ENCODE data around the gene LRIG2. TPM values are rescaled to one million over a fixed set of nuclear protein-coding genes. Genes with fewer than 3 reads are reported as not detected.
"Not testable (repeated sequence)": the region's sequence is repeated elsewhere in the genome, so short reads cannot be mapped to it uniquely, and the experiment has no call there.

LRIG2 gene, protein sequence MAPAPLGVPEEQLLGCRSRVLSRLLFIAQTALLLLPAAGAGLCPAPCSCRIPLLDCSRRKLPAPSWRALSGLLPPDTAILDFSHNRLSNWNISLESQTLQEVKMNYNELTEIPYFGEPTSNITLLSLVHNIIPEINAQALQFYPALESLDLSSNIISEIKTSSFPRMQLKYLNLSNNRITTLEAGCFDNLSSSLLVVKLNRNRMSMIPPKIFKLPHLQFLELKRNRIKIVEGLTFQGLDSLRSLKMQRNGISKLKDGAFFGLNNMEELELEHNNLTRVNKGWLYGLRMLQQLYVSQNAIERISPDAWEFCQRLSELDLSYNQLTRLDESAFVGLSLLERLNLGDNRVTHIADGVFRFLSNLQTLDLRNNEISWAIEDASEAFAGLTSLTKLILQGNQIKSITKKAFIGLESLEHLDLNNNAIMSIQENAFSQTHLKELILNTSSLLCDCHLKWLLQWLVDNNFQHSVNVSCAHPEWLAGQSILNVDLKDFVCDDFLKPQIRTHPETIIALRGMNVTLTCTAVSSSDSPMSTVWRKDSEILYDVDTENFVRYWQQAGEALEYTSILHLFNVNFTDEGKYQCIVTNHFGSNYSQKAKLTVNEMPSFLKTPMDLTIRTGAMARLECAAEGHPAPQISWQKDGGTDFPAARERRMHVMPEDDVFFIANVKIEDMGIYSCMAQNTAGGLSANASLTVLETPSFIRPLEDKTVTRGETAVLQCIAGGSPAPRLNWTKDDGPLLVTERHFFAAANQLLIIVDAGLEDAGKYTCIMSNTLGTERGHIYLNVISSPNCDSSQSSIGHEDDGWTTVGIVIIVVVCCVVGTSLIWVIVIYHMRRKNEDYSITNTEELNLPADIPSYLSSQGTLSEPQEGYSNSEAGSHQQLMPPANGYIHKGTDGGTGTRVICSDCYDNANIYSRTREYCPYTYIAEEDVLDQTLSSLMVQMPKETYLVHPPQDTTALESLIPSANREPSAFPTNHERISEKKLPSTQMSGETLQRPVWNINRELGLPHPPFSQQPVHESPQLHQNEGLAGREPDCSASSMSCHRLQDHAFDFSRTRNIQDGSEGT
- total RNA-seq (10 to 100 TPM in 2 of 4 donors, 1 to 10 TPM in 2; 8.9 to 11.1 (median 9.8) TPM), polyA plus RNA-seq (4.3 TPM)
- long read RNA-seq, donor 1, full-length matches to known transcripts = 5 of 14 reads
- long read RNA-seq, donor 1, partial matches to known transcripts = 8 of 14 reads
- long read RNA-seq, donor 1, other reads (novel, unspliced or antisense) = 1 of 14 reads
- long read RNA-seq, donor 2, full-length matches to known transcripts = 2 of 3 reads
- long read RNA-seq, donor 2, partial matches to known transcripts = 0 of 3 reads
- long read RNA-seq, donor 2, other reads (novel, unspliced or antisense) = 1 of 3 reads
- long read RNA-seq, donor 3, full-length matches to known transcripts = 35 of 55 reads
- long read RNA-seq, donor 3, partial matches to known transcripts = 8 of 55 reads
- long read RNA-seq, donor 3, other reads (novel, unspliced or antisense) = 12 of 55 reads
- long read RNA-seq, donor 4, full-length matches to known transcripts = 3 of 6 reads
- long read RNA-seq, donor 4, partial matches to known transcripts = 2 of 6 reads
- long read RNA-seq, donor 4, other reads (novel, unspliced or antisense) = 1 of 6 reads

DNA sequence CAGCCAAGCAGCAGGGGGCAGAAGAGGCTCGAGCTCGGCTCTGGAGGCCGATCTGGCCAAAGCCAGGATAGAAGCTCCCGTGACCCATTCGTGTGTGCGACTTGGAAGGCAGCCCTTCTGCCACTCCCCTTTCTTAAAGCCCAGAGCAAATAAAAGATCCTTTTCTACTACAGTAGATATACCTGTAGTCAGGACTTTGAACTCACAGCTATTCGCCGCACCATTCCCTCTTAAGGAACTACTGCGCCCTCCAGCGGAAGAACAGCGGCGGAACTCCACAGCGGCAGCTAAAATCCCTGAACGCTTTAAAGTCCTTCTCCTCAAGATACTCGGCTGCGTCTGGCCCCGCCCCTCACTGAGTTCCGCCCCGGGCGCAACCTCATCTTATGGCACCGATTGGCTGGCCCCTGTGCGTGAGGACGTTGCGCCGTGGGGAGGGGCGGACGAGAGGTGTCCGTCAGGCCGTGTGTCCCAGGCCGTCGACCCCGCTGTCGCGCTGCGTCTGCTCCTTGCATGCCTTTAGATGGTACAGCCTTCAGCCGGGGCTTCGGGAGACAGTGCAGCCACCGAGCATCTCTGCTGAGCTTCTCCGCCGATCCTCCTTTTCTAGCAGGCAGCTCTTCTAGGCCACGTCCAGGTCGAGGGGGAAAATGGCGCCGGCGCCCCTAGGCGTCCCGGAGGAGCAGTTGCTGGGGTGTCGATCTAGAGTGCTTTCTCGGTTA is at the start of gene LRIG2:
LRIG2 (plus strand) TSS at position 442 of the 722 bp plus-strand sequence; CDS start at position 651, 209 bp downstream.
- Histone ChIP-seq H3K27me3 (ENCODE audit: control insufficient read depth, insufficient read depth) (no peaks in the 10 kb centered on the region), H3K9me3 (ENCODE audit: control insufficient read depth, low read length) (no peaks in the 10 kb centered on the region), H3K4me1 (ENCODE audit: control insufficient read depth, insufficient read depth, low read length) (peaks cover 1% of the 10 kb centered on the region), H3K27ac (ENCODE audit: low read length) (peak within 1 kb of the TSS; percentile 84), H3K4me3 (ENCODE audit: low read length) (peak within 1 kb of the TSS; percentile 90)
- under 1% methylated on average over 49 of the region's 49 CpGs for WGBS
- ATAC-seq (peak; percentile 100), DNase-seq (peak; percentile 99 to 100 (median 99))
- intact Hi-C loops (cut with DNase I) = no loop called here

DNA sequence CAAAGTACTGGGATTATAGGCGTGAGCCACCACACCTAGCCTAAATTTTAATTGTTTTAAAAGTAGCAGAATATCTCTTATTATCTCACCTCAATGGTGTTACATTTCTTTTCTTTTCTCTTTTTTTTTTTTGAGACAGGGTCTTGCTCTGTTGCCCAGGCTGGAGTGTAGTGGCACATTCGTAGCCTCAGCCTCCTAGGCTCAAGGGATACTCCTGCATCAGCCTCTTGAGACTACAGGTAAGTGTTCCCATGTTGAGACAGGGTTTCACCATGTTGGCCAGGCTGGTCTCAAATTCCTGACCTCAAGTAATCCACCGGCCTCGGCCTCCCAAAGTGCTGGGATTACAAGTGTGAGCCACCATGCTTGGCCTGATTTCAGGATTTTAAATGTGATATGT is 49.7 kb upstream of the LRIG2 start:
- H3K9me3 ChIP-seq (ENCODE audit: control insufficient read depth, low read length); H3K4me3 ChIP-seq (ENCODE audit: low read length); ATAC-seq; intact Hi-C loops (cut with DNase I); H3K27me3 ChIP-seq (ENCODE audit: control insufficient read depth, insufficient read depth); H3K4me1 ChIP-seq (ENCODE audit: control insufficient read depth, insufficient read depth, low read length); H3K27ac ChIP-seq (ENCODE audit: low read length); DNase-seq: not testable (repeated sequence)
- 97% methylated on average over 4 of the region's 4 CpGs for WGBS

DNA sequence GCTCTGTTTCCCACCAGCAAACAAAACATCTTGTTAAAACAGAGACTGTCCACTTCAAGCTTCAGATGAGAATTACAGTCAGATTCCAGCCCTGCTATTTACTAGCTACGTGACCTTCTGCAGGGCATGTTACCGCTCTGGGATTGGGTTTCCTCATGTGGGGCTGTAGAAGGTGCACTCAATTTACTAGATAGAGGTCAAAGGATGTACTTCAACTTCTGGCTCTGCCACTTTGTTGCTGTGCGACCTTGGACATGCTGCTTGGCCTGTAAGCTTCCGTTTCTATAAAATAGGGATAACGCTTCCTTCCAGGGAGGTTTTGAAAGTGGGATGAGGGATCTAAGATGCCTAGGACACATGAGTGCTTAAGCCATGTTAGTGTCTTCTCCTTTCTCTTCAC is 46.0 kb upstream of the LRIG2 start:
- no peak for DNase-seq
- H3K4me1 ChIP-seq (ENCODE audit: control insufficient read depth, insufficient read depth, low read length) = no peaks in the 10 kb centered on the region
- peak in 1 of 2 donors; percentile 41 for ATAC-seq
- H3K4me3 ChIP-seq (ENCODE audit: low read length) = no peak overlapping the region
- no peaks in the 10 kb centered on the region for H3K27me3 ChIP-seq (ENCODE audit: control insufficient read depth, insufficient read depth)
- H3K9me3 ChIP-seq (ENCODE audit: control insufficient read depth, low read length) = no peaks in the 10 kb centered on the region
- no peak overlapping the region for H3K27ac ChIP-seq (ENCODE audit: low read length)
- 73% methylated on average over 5 of the region's 5 CpGs for WGBS
- intact Hi-C loops (cut with DNase I) = no loop called here

DNA sequence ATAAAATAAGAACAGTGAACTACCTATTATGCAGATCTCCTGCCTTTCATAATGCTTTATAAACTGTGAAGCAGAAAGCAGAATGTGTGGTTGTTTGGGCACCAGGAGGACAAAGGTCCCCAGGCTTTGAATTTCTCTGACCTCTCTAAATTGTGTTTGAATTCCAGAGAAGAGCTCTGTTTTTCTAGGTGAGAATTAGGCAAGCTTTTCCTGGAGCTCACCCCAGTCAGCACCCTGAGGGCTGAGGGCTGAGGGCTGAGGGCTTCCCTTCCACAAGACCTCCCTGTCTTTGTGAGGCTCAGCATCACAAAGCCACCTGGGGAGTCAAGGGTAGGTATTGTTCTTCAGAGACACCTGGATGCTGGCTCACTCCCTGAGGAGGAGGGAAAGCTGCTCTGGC is 45.5 kb upstream of the LRIG2 start:
- intact Hi-C loops (cut with DNase I) = no loop called here
- Histone ChIP-seq H3K4me3 (ENCODE audit: low read length) (no peak overlapping the region), H3K27ac (ENCODE audit: low read length) (no peak overlapping the region), H3K9me3 (ENCODE audit: control insufficient read depth, low read length) (no peaks in the 10 kb centered on the region), H3K4me1 (ENCODE audit: control insufficient read depth, insufficient read depth, low read length) (no peaks in the 10 kb centered on the region), H3K27me3 (ENCODE audit: control insufficient read depth, insufficient read depth) (no peaks in the 10 kb centered on the region)
- DNase-seq (no peak), ATAC-seq (no peak)

DNA sequence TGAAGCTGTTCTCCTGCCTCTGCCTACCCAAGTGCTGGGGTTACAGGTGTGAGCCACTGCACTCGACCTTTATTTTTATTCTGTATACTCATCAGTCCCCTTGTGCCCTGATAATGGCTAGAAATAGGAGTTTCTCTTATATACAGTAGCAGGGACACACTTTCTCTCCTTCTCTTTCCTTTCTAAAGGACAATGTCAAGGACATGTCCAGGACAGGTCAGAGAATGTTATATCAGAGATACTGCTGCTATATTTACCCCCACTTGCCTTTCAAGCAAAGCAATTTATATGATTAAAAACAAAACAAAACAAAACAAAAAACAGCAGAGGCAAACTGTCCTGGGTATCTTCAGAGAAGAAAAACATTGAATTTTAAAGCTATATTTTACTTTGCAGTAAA is 43.2 kb upstream of the LRIG2 start:
- no peak overlapping the region for H3K4me3 ChIP-seq (ENCODE audit: low read length)
- intact Hi-C loops (cut with DNase I) = no loop called here
- WGBS = 59% methylated on average over 1 of the region's 1 CpG
- no peaks in the 10 kb centered on the region for H3K27me3 ChIP-seq (ENCODE audit: control insufficient read depth, insufficient read depth)
- DNase-seq = no peak
- peak; percentile 38 to 46 for ATAC-seq
- H3K27ac ChIP-seq (ENCODE audit: low read length) = no peak overlapping the region
- H3K9me3 ChIP-seq (ENCODE audit: control insufficient read depth, low read length) = no peaks in the 10 kb centered on the region
- H3K4me1 ChIP-seq (ENCODE audit: control insufficient read depth, insufficient read depth, low read length) = no peaks in the 10 kb centered on the region

DNA sequence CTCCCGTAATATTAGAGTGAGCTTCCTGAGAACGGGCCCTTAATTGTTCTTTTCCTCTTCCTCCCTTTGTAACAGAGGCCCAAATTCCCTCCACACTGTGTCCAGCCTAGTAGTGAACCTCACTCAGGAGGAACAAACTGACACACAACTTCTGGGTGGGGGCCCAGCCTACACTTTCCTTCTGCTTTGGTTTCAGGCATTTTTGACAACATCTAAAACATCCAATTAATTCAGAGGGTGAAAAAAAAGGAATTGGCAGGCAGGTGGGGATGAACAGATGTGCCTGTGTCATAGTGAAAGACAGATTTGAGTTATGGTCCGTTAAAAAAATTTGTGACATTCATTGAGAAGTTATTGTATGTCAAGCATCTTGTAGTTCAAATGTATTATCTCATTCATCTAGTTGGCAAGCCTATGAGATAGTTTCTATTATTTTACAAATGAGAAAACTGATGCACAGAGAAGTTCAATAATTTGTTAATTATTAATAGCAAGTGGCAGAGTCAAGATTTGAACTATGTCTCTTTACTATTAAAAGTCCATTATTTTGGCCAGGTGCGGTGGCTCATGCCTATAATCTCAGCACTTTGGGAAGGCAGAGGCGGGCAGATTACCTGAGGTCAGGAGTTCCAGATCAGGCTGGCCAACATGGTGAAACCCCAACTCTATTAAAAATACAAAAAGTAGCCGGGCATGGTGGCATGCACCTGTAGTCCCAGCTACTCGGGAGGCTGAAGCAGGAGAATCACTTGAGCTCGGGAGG is 41.6 kb upstream of the LRIG2 start:
- Histone ChIP-seq H3K27me3 (ENCODE audit: control insufficient read depth, insufficient read depth) (no peaks in the 10 kb centered on the region), H3K4me3 (ENCODE audit: low read length) (no peak overlapping the region), H3K27ac (ENCODE audit: low read length) (no peak overlapping the region), H3K4me1 (ENCODE audit: control insufficient read depth, insufficient read depth, low read length) (no peaks in the 10 kb centered on the region), H3K9me3 (ENCODE audit: control insufficient read depth, low read length) (no peaks in the 10 kb centered on the region)
- WGBS = 81% methylated on average over 8 of the region's 8 CpGs
- ATAC-seq = no peak
- DNase-seq = no peak
- intact Hi-C loops (cut with DNase I) = no loop called here

DNA sequence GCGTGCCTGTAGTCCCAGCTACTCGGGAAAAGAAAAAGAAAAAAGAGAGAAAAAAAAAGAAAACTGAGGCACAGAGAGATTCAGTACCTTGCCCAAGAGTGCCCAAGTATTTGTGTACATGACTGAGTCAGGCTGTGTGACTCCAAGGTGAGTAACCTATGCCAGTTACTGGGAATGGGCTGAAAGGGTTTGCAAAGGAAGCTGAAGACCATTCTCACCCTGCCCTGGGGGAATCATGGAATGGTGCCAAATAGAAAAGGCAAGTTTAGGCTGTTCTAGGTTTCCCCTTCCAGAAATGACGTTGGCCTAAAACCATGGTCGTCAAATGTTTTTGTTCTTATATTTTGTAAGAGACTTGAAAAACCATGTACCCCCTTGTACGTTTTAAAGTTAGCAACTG is 37.9 kb upstream of the LRIG2 start:
- no peak for ATAC-seq
- 90% methylated on average over 5 of the region's 5 CpGs for WGBS
- Histone ChIP-seq H3K4me1 (ENCODE audit: control insufficient read depth, insufficient read depth, low read length) (no peaks in the 10 kb centered on the region), H3K9me3 (ENCODE audit: control insufficient read depth, low read length) (no peaks in the 10 kb centered on the region), H3K27ac (ENCODE audit: low read length) (no peak overlapping the region), H3K4me3 (ENCODE audit: low read length) (no peak overlapping the region), H3K27me3 (ENCODE audit: control insufficient read depth, insufficient read depth) (no peaks in the 10 kb centered on the region)
- intact Hi-C loops (cut with DNase I) = no loop called here
- no peak for DNase-seq

DNA sequence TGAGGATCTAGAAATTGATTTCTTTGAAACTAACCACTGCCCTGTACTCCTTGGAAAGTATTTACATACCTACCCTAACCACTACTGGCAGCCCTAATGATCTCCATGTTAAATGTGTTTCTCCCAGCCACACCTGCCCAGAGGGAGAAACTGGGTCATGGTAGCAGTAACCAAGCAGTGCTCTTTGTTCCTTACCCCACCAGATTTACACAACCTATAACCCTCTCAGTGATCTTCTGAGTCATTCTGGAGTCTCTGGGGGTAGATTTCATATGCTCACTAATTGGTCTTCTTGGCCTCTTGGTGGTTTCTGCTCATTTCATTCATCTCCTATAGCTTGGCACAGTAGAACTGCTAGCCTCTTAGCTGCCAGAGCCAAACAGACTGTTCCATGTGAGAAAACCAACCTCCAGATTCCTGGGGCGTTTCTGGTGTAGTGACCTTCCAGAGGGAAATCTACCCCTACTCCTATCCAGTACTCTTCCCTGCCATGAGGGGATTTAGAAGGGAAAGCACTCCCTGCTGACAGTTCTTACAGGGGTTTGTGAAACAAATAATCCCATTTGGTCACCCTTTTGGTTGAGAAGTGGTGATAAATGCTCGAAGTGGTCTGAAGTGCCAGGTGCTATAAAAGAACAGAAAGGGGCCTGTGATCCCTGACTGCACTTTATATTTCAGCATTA is 36.2 kb upstream of the LRIG2 start:
- intact Hi-C loops (cut with DNase I) = no loop called here
- ATAC-seq = no peak
- WGBS = 67% methylated on average over 2 of the region's 2 CpGs
- no peaks in the 10 kb centered on the region for H3K4me1 ChIP-seq (ENCODE audit: control insufficient read depth, insufficient read depth, low read length)
- H3K27ac ChIP-seq (ENCODE audit: low read length) = no peak overlapping the region
- no peaks in the 10 kb centered on the region for H3K27me3 ChIP-seq (ENCODE audit: control insufficient read depth, insufficient read depth)
- no peak overlapping the region for H3K4me3 ChIP-seq (ENCODE audit: low read length)
- DNase-seq = no peak
- no peaks in the 10 kb centered on the region for H3K9me3 ChIP-seq (ENCODE audit: control insufficient read depth, low read length)

DNA sequence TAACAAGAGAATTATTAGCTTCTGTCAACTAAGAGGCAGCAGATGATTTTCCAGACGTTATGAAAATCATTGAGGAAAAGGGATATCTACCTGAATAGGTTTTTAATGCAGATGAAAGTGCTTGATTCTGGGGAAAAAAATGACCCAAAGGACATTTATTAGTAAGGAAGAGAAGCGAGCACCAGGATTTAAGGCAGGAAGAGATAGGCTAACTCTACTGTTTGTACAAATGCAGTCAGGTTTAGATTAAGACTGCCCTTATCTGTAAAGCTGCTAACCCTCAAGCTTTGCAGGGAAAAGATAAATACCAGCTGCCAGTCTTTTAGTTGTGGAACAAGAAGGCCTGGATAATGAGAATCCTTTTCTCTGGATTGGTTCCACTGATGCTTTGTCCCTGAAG is 33.0 kb upstream of the LRIG2 start:
- no peak overlapping the region for H3K27ac ChIP-seq (ENCODE audit: low read length)
- intact Hi-C loops (cut with DNase I) = loop anchor here (5.0 to 10.0 kb wide), 6 partner anchors 158 to 325 kb away; partner anchors contain the start of gene PPM1J (in 2 of the 4)
- DNase-seq = no peak
- H3K27me3 ChIP-seq (ENCODE audit: control insufficient read depth, insufficient read depth) = no peaks in the 10 kb centered on the region
- peak in 1 of 2 donors; percentile 40 for ATAC-seq
- H3K9me3 ChIP-seq (ENCODE audit: control insufficient read depth, low read length) = no peaks in the 10 kb centered on the region
- 31% methylated on average over 2 of the region's 2 CpGs for WGBS
- H3K4me1 ChIP-seq (ENCODE audit: control insufficient read depth, insufficient read depth, low read length) = no peaks in the 10 kb centered on the region
- H3K4me3 ChIP-seq (ENCODE audit: low read length) = no peak overlapping the region

Measured in right cardiac atrium (tissue), 5 donors.